Measurements from ENCODE around the gene AQP11. TPM values are rescaled to one million over a fixed set of nuclear protein-coding genes. Genes with fewer than 3 reads are reported as not detected.

AQP11 gene
- total RNA-seq, 1 experiment from 2014 or later, result 2.2 TPM

Other genes starting within 250 kb of the AQP11 start
- gene PAK1, start 115.9 kb upstream of the AQP11 start, total RNA-seq (2014; rRNA removed), result 26.1 and 29.8 TPM in 2 replicates
- 302 and 361 TPM in 2 replicates for gene CLNS1A, start 47.8 kb downstream of the AQP11 start, total RNA-seq (2014; rRNA removed)
- gene RSF1, start 230.8 kb downstream of the AQP11 start, total RNA-seq (2014; rRNA removed), result 30.0 and 58.7 TPM in 2 replicates
- 14.4 and 18.0 TPM in 2 replicates for gene AAMDC, start 231.2 kb downstream of the AQP11 start, total RNA-seq (2014; rRNA removed)